ENCODE measurements around the gene KLHDC8B. TPM values are rescaled to one million over a fixed set of nuclear protein-coding genes. Genes with fewer than 3 reads are reported as not detected.
A peak's percentile ranks its signal among the peaks of the same experiment; 100 is the strongest.

KLHDC8B gene
- total RNA-seq, 2 donors from 2014 or later = 22.4 to 29.8 TPM

DNA sequence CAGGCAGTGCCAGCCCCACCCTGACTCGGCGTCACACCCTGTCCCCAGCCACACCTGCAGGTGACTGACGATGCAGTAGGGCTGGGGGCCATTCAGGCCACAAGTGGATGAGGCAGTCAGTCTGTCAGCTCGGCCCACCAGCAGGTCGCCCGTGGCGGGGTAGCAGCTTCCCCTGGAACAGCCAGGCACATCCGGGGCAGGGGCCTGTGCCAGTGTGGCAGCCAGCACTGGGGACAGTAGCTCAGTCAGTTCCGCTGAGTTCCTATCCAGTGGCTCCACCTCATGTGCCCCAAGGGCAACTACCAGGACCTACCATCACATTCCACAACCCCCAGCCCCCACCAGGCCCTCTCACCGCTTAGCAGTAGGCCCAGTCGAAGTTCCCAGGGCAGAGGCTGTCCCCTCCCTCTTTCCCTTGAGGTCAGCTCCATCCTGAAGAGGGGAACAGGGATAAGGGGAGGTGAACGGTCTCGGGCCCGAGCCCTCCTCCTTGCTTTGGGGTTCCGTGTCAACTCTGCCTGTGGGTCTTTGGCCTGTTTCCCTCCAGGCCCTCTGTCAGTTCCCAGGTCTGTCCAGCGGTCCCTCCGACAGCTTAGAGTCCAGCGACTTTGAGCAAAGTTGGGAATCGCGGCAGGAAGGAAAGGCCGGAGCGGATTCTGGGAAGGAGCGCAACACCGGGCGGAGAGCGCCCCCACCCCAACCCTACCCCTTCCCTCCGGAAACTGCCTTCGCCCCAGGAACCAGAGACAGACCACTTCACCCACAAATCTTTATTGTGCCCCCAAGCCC is 38.8 kb upstream of the KLHDC8B start, which contains the start of gene LAMB2:
LAMB2 (minus strand) TSS at position 614 of the 789 bp plus-strand sequence; CDS start at position 431, 183 bp downstream.
- Histone ChIP-seq H3K4me1 (ENCODE audit: control insufficient read depth in 1 of 2, low read depth in 2 of 2) (peaks cover 14 to 41% of the 10 kb centered on the region in 2 donors), H3K27me3 (replicated peaks; ENCODE audit: insufficient read depth) (no peaks in the 10 kb centered on the region), H3K9me3 (no peaks in the 10 kb centered on the region), H3K36me3 (peaks cover 22% of the 10 kb centered on the region), H3K4me3 (peak within 1 kb of the TSS; percentile 84), H3K27ac (peak within 1 kb of the TSS; percentile 88 to 94)
- no peak for TF ChIP-seq CTCF (IDR thresholded peaks at IDR 0.05)
- DNase-seq (ENCODE audit: low spot score) (no peak), ATAC-seq (ENCODE audit: insufficient number of reproducible peaks, low FRiP score, low read depth) (peak; percentile 51)

DNA sequence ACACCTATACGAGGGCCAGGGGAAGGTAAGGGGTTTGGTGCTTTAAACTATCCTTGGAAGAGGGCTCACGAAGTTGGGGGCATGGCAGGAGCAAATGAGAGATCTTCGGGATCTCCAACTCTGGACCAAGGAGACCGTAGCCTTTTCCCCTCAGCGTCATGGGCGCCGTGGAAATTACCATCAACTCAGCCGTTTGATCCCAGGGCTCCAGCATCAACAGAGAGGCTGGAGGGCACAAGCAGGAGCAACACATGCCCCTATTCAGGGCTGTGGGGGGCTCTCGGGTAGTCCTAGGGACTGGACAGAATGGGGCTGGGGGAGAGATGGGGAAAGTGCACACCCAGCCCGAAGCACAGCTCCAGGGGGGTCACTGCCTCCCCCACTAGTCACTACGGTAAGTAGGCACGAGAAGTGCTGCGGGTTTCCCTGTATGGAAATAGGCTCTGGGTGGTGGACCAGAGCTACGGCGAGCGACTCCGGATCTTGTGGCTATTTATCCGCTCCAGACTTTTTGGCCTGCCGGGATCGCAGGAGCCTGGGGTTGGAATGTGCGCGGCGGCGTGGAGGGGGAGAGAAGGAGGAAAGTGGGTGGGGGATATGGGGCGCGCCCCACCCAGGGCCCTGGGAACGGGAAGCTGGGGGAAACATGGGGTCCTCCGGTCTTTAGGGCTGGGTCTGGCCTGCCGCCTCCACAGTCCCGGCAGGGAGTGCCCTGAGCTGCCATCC is 38.0 kb upstream of the KLHDC8B start:
- H3K27ac ChIP-seq = peak overlapping the region; percentile 88 to 94

DNA sequence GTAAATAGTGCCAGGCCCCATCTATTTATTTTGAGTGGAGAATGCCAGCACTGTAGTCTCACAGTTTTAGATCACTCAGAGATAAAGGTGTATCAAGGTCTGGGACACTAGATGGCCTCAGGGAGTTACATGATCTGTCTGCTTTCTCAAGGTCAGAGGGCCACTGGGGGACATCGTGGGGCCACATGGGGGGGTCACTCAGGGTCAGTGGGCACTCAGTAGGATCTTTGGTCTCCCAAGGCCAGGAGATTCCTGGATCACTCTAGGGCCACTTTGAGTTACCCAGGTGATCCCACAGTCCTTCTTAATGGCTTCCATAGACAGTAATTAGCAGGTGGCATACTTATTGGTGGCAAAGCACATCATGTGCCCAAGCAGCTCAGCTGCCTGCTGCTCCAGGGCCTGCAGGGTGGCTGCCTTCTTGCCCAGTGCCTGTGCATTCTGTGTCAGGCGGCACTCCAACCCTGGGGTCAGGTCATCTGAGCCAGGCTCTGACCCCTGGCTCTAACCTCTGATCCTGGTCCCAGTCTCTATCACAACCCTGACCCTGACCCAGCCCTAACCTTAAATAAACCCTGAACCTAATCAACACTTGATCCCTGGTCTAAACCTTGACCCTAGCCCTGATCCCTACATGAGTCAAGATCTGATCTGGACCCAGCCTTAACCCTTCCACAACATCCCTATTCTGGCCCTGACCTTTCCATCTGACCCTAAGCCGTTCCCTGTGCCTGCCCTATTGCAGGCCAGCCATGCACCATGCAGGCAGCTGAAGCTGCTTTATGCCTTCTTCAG is 36.7 kb upstream of the KLHDC8B start:
- Histone ChIP-seq H3K9me3 (no peaks in the 10 kb centered on the region), H3K4me3 (peak overlapping the region; percentile 84), H3K27me3 (replicated peaks; ENCODE audit: insufficient read depth) (no peaks in the 10 kb centered on the region), H3K27ac (no peak overlapping the region), H3K4me1 (ENCODE audit: control insufficient read depth in 1 of 2, low read depth in 2 of 2) (peaks cover 14 to 32% of the 10 kb centered on the region in 2 donors), H3K36me3 (peaks cover 11% of the 10 kb centered on the region)
- no peak for TF ChIP-seq CTCF (IDR thresholded peaks at IDR 0.05)
- ATAC-seq (ENCODE audit: insufficient number of reproducible peaks, low FRiP score, low read depth) (no peak), DNase-seq (ENCODE audit: low spot score) (no peak)

More for the DNA sequence above, 38.0 kb upstream of the KLHDC8B start:
- peak; percentile 34 for DNase-seq (ENCODE audit: low spot score)
- H3K4me3 ChIP-seq = peak overlapping the region; percentile 84
- peak; percentile 96 for ATAC-seq (ENCODE audit: insufficient number of reproducible peaks, low FRiP score, low read depth)
- peaks cover 17% of the 10 kb centered on the region for H3K36me3 ChIP-seq
- TF ChIP-seq CTCF (IDR thresholded peaks at IDR 0.05) = no peak
- H3K27me3 ChIP-seq (replicated peaks; ENCODE audit: insufficient read depth) = no peaks in the 10 kb centered on the region
- no peaks in the 10 kb centered on the region for H3K9me3 ChIP-seq
- H3K4me1 ChIP-seq (ENCODE audit: control insufficient read depth in 1 of 2, low read depth in 2 of 2) = peaks cover 14 to 41% of the 10 kb centered on the region in 2 donors

DNA sequence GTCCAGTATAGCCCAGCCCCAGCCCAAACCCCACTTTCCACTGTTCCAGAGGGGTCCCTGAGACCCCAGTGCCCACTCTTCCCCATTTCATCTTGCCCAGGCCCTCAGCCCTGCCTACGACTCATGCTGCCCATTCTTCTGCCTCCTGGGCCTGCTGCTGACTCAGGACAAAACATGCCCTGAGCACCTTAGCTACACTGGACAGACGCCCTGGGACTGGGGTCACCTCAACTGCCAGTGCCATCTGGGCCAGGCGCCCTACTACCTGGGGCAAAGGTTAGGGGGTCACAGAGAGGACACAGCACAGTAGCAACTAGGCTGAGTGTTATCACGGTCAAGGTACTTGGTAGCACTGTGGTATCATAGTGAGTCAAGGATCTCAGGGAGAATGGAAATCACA is 35.9 kb upstream of the KLHDC8B start:
- Histone ChIP-seq H3K27ac (no peak overlapping the region), H3K36me3 (peaks cover 3% of the 10 kb centered on the region), H3K4me1 (ENCODE audit: control insufficient read depth in 1 of 2, low read depth in 2 of 2) (peaks cover 14 to 24% of the 10 kb centered on the region in 2 donors), H3K9me3 (no peaks in the 10 kb centered on the region), H3K27me3 (replicated peaks; ENCODE audit: insufficient read depth) (no peaks in the 10 kb centered on the region), H3K4me3 (no peak overlapping the region)
- no peak for ATAC-seq (ENCODE audit: insufficient number of reproducible peaks, low FRiP score, low read depth)
- no peak for TF ChIP-seq CTCF (IDR thresholded peaks at IDR 0.05)
- DNase-seq (ENCODE audit: low spot score) = no peak

All from thoracic aorta (tissue), 2 donors.